Left lobe of liver (tissue), 2 donors: ENCODE measurements around the gene SMARCAD1. TPM values are rescaled to one million over a fixed set of nuclear protein-coding genes. Genes with fewer than 3 reads are reported as not detected.
A peak's percentile ranks its signal among the peaks of the same experiment; 100 is the strongest.
"Not testable (repeated sequence)": the region's sequence is repeated elsewhere in the genome, so short reads cannot be mapped to it uniquely, and the experiment has no call there.

Experiments
- ATAC-seq: fragments of 200-7000 bp; cut with Tn5 transposase; one replicate; pipeline ENCODE4 v1.9.1; 2020; ENCODE audit warnings: mild to moderate bottlenecking, moderate library complexity
- DNase-seq: peaks from one replicate; pipeline ENCODE4 v3.0.0-alpha.2; 2020; ENCODE audit warnings: low spot score
- total RNA-seq: library from RNA; stranded (reverse); gene quantifications from one replicate; pipeline ENCODE4 v1.2.1, GENCODE V29; 2021
- donor health status: DM: no; HTN: no; CAD: no; lungs with moderate emphysema.
- donor health status: DM: no; HTN: yes; CAD: no.

SMARCAD1 gene
- total RNA-seq, 1 donor from 2014 or later: 7.4 TPM

- no peak for ATAC-seq
- no peak for DNase-seq
Measured at GRCh38 chr4:94290245-94290644, 82.6 kb downstream of the SMARCAD1 start.

GRCh38 chr4:94293981-94294380 is 86.3 kb downstream of the SMARCAD1 start:
- DNase-seq, ATAC-seq: not testable (repeated sequence)

GRCh38 chr4:94295473-94295872 is 87.8 kb downstream of the SMARCAD1 start:
- DNase-seq, ATAC-seq: not testable (repeated sequence)

- peak; percentile 96 for ATAC-seq
- DNase-seq: no peak
Measured at GRCh38 chr4:94298725-94299252, 91.1 kb downstream of the SMARCAD1 start.

- DNase-seq (no peak), ATAC-seq (no peak)
Measured at GRCh38 chr4:94302191-94302590, 94.5 kb downstream of the SMARCAD1 start.

GRCh38 chr4:94304365-94304971 is 96.8 kb downstream of the SMARCAD1 start:
- DNase-seq (no peak), ATAC-seq (peak; percentile 78)

GRCh38 chr4:94305466-94306225 is 98.0 kb downstream of the SMARCAD1 start:
- DNase-seq (no peak), ATAC-seq (no peak)

- DNase-seq (no peak), ATAC-seq (no peak)
Measured at GRCh38 chr4:94306713-94307112, 99.0 kb downstream of the SMARCAD1 start.

- no peak for DNase-seq
- no peak for ATAC-seq
Measured at GRCh38 chr4:94307231-94307871, 99.7 kb downstream of the SMARCAD1 start.

- DNase-seq, ATAC-seq: not testable (repeated sequence)
Measured at GRCh38 chr4:94319927-94320326, 112.3 kb downstream of the SMARCAD1 start.

GRCh38 chr4:94325835-94326234 is 118.2 kb downstream of the SMARCAD1 start:
- DNase-seq: no peak
- no peak for ATAC-seq

GRCh38 chr4:94329933-94330332 is 122.3 kb downstream of the SMARCAD1 start:
- ATAC-seq: no peak
- no peak for DNase-seq

- ATAC-seq (no peak), DNase-seq (no peak)
Measured at GRCh38 chr4:94332983-94333590, 125.4 kb downstream of the SMARCAD1 start.

GRCh38 chr4:94333866-94334265 is 126.2 kb downstream of the SMARCAD1 start:
- DNase-seq: no peak
- ATAC-seq: no peak

GRCh38 chr4:94334476-94334875 is 126.8 kb downstream of the SMARCAD1 start:
- ATAC-seq: no peak

GRCh38 chr4:94334962-94335361 is 127.3 kb downstream of the SMARCAD1 start:
- ATAC-seq: peak; percentile 64
- no peak for DNase-seq

More at GRCh38 chr4:94334476-94334875, 126.8 kb downstream of the SMARCAD1 start:
- DNase-seq: no peak

- ATAC-seq (no peak), DNase-seq (no peak)
Measured at GRCh38 chr4:94336303-94336702, 128.6 kb downstream of the SMARCAD1 start.

GRCh38 chr4:94336791-94337190 is 129.1 kb downstream of the SMARCAD1 start:
- not testable (repeated sequence) for ATAC-seq, DNase-seq

- no peak for DNase-seq
- ATAC-seq: no peak
Measured at GRCh38 chr4:94338681-94339351, 131.2 kb downstream of the SMARCAD1 start.

- ATAC-seq (no peak), DNase-seq (no peak)
Measured at GRCh38 chr4:94339779-94340178, 132.1 kb downstream of the SMARCAD1 start.
